ENCODE results near the gene PLEKHH2.

Gene PLEKHH2

GRCh38 chr2:43774617-43775016 is 137.6 kb downstream of the PLEKHH2 start:
- no peak for TF ChIP-seq CTCF (IDR thresholded peaks at IDR 0.05; ENCODE audit: poor library complexity, severe bottlenecking)
- Histone ChIP-seq H3K27ac (ENCODE audit: poor library complexity, severe bottlenecking) (peak overlapping the region; percentile 66), H3K4me1 (ENCODE audit: insufficient read depth, poor library complexity, severe bottlenecking) (peaks cover 7% of the 10 kb centered on the region), H3K27me3 (ENCODE audit: insufficient read depth, poor library complexity, severe bottlenecking) (no peaks in the 10 kb centered on the region), H3K9me3 (ENCODE audit: severe bottlenecking) (peaks cover 2% of the 10 kb centered on the region), H3K4me3 (ENCODE audit: severe bottlenecking) (peak overlapping the region; percentile 72), H3K36me3 (ENCODE audit: low read depth) (peaks cover 6% of the 10 kb centered on the region; the same call in 1 of the 2 replicates)
- peak; percentile 9; the same call in 1 of the 3 replicates for ATAC-seq (ENCODE audit: low read depth)
- no peak for DNase-seq (ENCODE audit: low spot score)

GRCh38 chr2:43776324-43776723 is 139.3 kb downstream of the PLEKHH2 start:
- TF ChIP-seq CTCF (IDR thresholded peaks at IDR 0.05; ENCODE audit: poor library complexity, severe bottlenecking): no peak
- Histone ChIP-seq H3K27ac (ENCODE audit: poor library complexity, severe bottlenecking) (no peak overlapping the region), H3K4me1 (ENCODE audit: insufficient read depth, poor library complexity, severe bottlenecking) (peaks cover 7% of the 10 kb centered on the region), H3K36me3 (ENCODE audit: low read depth) (peaks cover 6% of the 10 kb centered on the region; the same call in 1 of the 2 replicates), H3K4me3 (ENCODE audit: severe bottlenecking) (no peak overlapping the region), H3K9me3 (ENCODE audit: severe bottlenecking) (peaks cover 2% of the 10 kb centered on the region), H3K27me3 (ENCODE audit: insufficient read depth, poor library complexity, severe bottlenecking) (no peaks in the 10 kb centered on the region)
- DNase-seq (ENCODE audit: low spot score) (no peak), ATAC-seq (ENCODE audit: low read depth) (no peak)

- ATAC-seq (ENCODE audit: low read depth): no peak
- Histone ChIP-seq H3K27me3 (ENCODE audit: insufficient read depth, poor library complexity, severe bottlenecking) (no peaks in the 10 kb centered on the region), H3K36me3 (ENCODE audit: low read depth) (peaks cover 9% of the 10 kb centered on the region; the same call in 1 of the 2 replicates), H3K4me1 (ENCODE audit: insufficient read depth, poor library complexity, severe bottlenecking) (peaks cover 7% of the 10 kb centered on the region), H3K27ac (ENCODE audit: poor library complexity, severe bottlenecking) (no peak overlapping the region), H3K4me3 (ENCODE audit: severe bottlenecking) (no peak overlapping the region), H3K9me3 (ENCODE audit: severe bottlenecking) (peaks cover 2% of the 10 kb centered on the region)
- DNase-seq (ENCODE audit: low spot score): no peak
- TF ChIP-seq CTCF (IDR thresholded peaks at IDR 0.05; ENCODE audit: poor library complexity, severe bottlenecking): no peak
These were observed 140.4 kb downstream of the PLEKHH2 start for GRCh38 chr2:43777306-43777926.

- H3K27me3 ChIP-seq (ENCODE audit: insufficient read depth, poor library complexity, severe bottlenecking): no peaks in the 10 kb centered on the region
- peaks cover 2% of the 10 kb centered on the region for H3K9me3 ChIP-seq (ENCODE audit: severe bottlenecking)
- H3K36me3 ChIP-seq (ENCODE audit: low read depth): peaks cover 10% of the 10 kb centered on the region
- no peak for ATAC-seq (ENCODE audit: low read depth)
- H3K4me3 ChIP-seq (ENCODE audit: severe bottlenecking): no peak overlapping the region
- no peak overlapping the region for H3K27ac ChIP-seq (ENCODE audit: poor library complexity, severe bottlenecking)
- H3K4me1 ChIP-seq (ENCODE audit: insufficient read depth, poor library complexity, severe bottlenecking): peaks cover 7% of the 10 kb centered on the region
- no peak for TF ChIP-seq CTCF (IDR thresholded peaks at IDR 0.05; ENCODE audit: poor library complexity, severe bottlenecking)
- no peak for DNase-seq (ENCODE audit: low spot score)
These were observed 141.2 kb downstream of the PLEKHH2 start for GRCh38 chr2:43778233-43778632.

GRCh38 chr2:43787895-43788294 is 150.8 kb downstream of the PLEKHH2 start:
- Histone ChIP-seq H3K4me1 (ENCODE audit: insufficient read depth, poor library complexity, severe bottlenecking) (no peaks in the 10 kb centered on the region), H3K4me3 (ENCODE audit: severe bottlenecking) (no peak overlapping the region), H3K27me3 (ENCODE audit: insufficient read depth, poor library complexity, severe bottlenecking) (no peaks in the 10 kb centered on the region), H3K9me3 (ENCODE audit: severe bottlenecking) (no peaks in the 10 kb centered on the region), H3K36me3 (ENCODE audit: low read depth) (peaks cover 36% of the 10 kb centered on the region), H3K27ac (ENCODE audit: poor library complexity, severe bottlenecking) (no peak overlapping the region)
- no peak for TF ChIP-seq CTCF (IDR thresholded peaks at IDR 0.05; ENCODE audit: poor library complexity, severe bottlenecking)
- DNase-seq (ENCODE audit: low spot score) (no peak), ATAC-seq (ENCODE audit: low read depth) (no peak)
